ENCODE data around the gene TRIM41. TPM values are rescaled to one million over a fixed set of nuclear protein-coding genes. Genes with fewer than 3 reads are reported as not detected.

The TRIM41 gene
- total RNA-seq, 1 experiment from 2014 or later: 34.2 TPM

DNA sequence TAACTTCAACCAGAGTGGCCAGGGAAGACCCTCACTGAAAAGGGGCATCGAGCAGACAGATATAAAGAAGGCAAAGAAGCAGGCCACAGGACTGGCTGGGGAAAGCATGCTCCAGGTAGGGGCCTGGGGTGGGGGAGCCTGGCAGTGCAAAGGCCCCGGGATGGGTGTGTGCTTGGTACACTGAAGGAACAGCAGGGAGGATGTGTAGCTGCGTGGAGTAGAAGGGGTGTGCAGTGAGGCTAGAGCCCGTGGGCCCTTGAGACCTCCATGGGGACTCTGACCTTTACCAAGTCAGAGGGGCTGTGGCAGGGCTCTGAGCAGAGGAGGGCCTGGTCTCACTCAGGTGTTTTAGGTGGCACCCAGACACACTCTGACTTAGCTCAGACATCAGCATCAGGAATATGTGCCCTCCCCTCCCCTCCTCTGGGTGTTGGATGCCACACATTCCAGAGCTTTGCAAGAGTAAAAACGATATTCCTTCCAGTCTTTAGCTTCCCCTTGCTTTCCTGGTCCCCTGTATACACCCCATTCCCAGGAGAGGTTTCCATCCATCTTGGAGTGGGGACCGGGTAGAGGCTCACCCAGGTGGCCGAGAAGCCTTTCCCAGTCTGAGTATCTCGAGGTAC, 25.6 kb upstream of the TRIM41 start:
- Histone ChIP-seq H2BK120ac (ENCODE audit: low read depth, low read length, poor library complexity, severe bottlenecking) (no peak overlapping the region), H3K4me2 (ENCODE audit: insufficient read depth, insufficient read length, low read length) (no peak overlapping the region), H3K9me3 (ENCODE audit: control insufficient read depth, low read depth, low read length) (no peaks in the 10 kb centered on the region), H2BK20ac (ENCODE audit: low read depth, low read length, poor library complexity, severe bottlenecking) (no peak overlapping the region), H3K23ac (ENCODE audit: insufficient read length, low read depth, low read length) (no peak overlapping the region), H2BK12ac (ENCODE audit: insufficient read length, low read depth, low read length) (no peak overlapping the region), H3T11ph (ENCODE audit: low read length) (no peak overlapping the region), H3K9ac (ENCODE audit: extremely low read depth, insufficient read length, low read length) (no peak overlapping the region), H3K79me1 (ENCODE audit: insufficient read depth, low read depth, low read length, poor library complexity, severe bottlenecking) (no peaks in the 10 kb centered on the region), H2AK5ac (ENCODE audit: insufficient read length, low read length) (no peak overlapping the region), H3K56ac (ENCODE audit: insufficient read length, low read depth, low read length) (no peak overlapping the region), H3K14ac (ENCODE audit: insufficient read depth, low read length) (no peak overlapping the region), H4K91ac (ENCODE audit: insufficient read length, low read depth, low read length) (no peak overlapping the region), H3K79me2 (ENCODE audit: insufficient read depth, low read length) (no peaks in the 10 kb centered on the region), H3K23me2 (ENCODE audit: insufficient read length, low read depth, low read length, poor library complexity, severe bottlenecking) (no peaks in the 10 kb centered on the region), H3K18ac (ENCODE audit: insufficient read length, low read depth, low read length) (no peak overlapping the region), H2AFZ (ENCODE audit: low read length) (no peak overlapping the region), H4K5ac (ENCODE audit: insufficient read length, low read depth, low read length) (no peak overlapping the region), H3K4ac (ENCODE audit: low read depth, low read length) (no peak overlapping the region), H3K4me1 (ENCODE audit: insufficient read depth, low read length) (peaks cover 10% of the 10 kb centered on the region; the same call in 1 of the 2 replicates), H4K8ac (replicated peaks; ENCODE audit: insufficient read length, low read depth, low read length) (no peak overlapping the region), H3K27ac (ENCODE audit: insufficient read length, low read depth, low read length) (no peak overlapping the region), H2BK15ac (ENCODE audit: low read depth, low read length) (no peak overlapping the region), H2BK5ac (ENCODE audit: insufficient read length, low read length) (no peak overlapping the region), H3K27me3 (ENCODE audit: insufficient read depth, low read length) (no peaks in the 10 kb centered on the region; the same call in 1 of the 2 replicates), H4K20me1 (ENCODE audit: control insufficient read depth, insufficient read depth, insufficient read length) (no peaks in the 10 kb centered on the region)
- Mint-ChIP-seq H3K4me3 (no peak overlapping the region), H3K9me3 (no peaks in the 10 kb centered on the region; a peak in 1 of 5 replicates), H3K36me3 (ENCODE audit: insufficient read depth in 1 of 3, low read depth in 3 of 3) (no peaks in the 10 kb centered on the region; a peak in 1 of 7 replicates), H3K27ac (no peak overlapping the region; a peak in 1 of 7 replicates), H3K4me1 (peaks cover 42% of the 10 kb centered on the region in 2 experiments), H3K27me3 (ENCODE audit: low read depth) (peaks cover 79% of the 10 kb centered on the region)
- no peak for DNase-seq
- TF ChIP-seq CTCF (conservative IDR thresholded peaks at IDR 0.05): no peak
- WGBS (ENCODE audit: extremely low coverage, insufficient read length, low lambda C conversion rate): no CpG with 5 or more reads among the region's 8 CpGs

All from H9 (cell line).